Uterus (tissue), 4 donors: ENCODE results near the gene MAP3K4. TPM values are rescaled to one million over a fixed set of nuclear protein-coding genes. Genes with fewer than 3 reads are reported as not detected.

Experiments
- DNase-seq, 2 donors: peaks; one replicate each; pipeline ENCODE4 v3.0.0-alpha.2; 2019 to 2020
- H3K27ac ChIP-seq, 2 donors: fragments of 200-600 bp; sonication (generic); 1 replicate in 1 of 2; 2 replicates in 1 of 2; pipeline ENCODE4 v1.5.1; 2016 to 2018
- H3K27me3 ChIP-seq, 2 donors: fragments of 200-600 bp; sonication (generic); one replicate each; pipeline ENCODE4 v1.5.1; 2018 to 2019; ENCODE audit warnings: control low read depth in 1 of 2
- H3K36me3 ChIP-seq, 2 donors: fragments of 200-600 bp; sonication (generic); one replicate each; pipeline ENCODE4 v1.5.1; 2019; ENCODE audit warnings: control low read depth in 1 of 2
- H3K4me1 ChIP-seq, 2 donors: fragments of 200-600 bp; sonication (generic); one replicate each; pipeline ENCODE4 v1.5.1; 2018 to 2019; ENCODE audit warnings: control low read depth in 1 of 2
- H3K4me3 ChIP-seq, 2 donors: fragments of 200-600 bp; sonication (generic); 1 replicate in 1 of 2; 2 replicates in 1 of 2; pipeline ENCODE4 v1.5.1; 2018 to 2019; ENCODE audit warnings: mild to moderate bottlenecking in 1 of 2
- H3K9me3 ChIP-seq, 2 donors: fragments of 200-600 bp; sonication (generic); one replicate each; pipeline ENCODE4 v1.5.1; 2019; ENCODE audit warnings: control low read depth in 1 of 2
- CTCF ChIP-seq, 4 experiments: fragments of 200-600 bp in 2 of 4; fragments of 450-650 bp in 2 of 4; sonication (generic) in 2 of 4; IDR thresholded peaks; one replicate each; pipeline ENCODE4 v1.5.1; 2016 to 2019; ENCODE audit warnings: antibody characterized with exemption in 4 of 4, mild to moderate bottlenecking in 2 of 4, moderate library complexity in 1 of 4
- POLR2A ChIP-seq, 2 donors: fragments of 450-650 bp; IDR thresholded peaks; one replicate each; pipeline ENCODE4 v1.6.1; 2016; ENCODE audit warnings: antibody characterized with exemption in 2 of 2, mild to moderate bottlenecking in 1 of 2, moderate library complexity in 1 of 2
- intact Hi-C: fragments of 100-400 bp; cut with DNase I; formaldehyde crosslinking; loops from one replicate; pipeline ENCODE4 v1.15.1; 2023; ENCODE audit warnings: low total_unique reads
- total RNA-seq, 4 donors: library from RNA; depleted of rRNA in 3 of 4; stranded (reverse); fragments of >200 nt in 3 of 4; gene quantifications; one replicate each; pipeline versions ENCODE4 v1.1.0 to v1.2.4, GENCODE V29; 2014 to 2023
- donor health status: DM: yes; HTN: yes; CAD: no.

MAP3K4 gene
- total RNA-seq, 4 donors from 2014 or later: 24.1 to 82.9 (median 46.6) TPM

- Histone ChIP-seq H3K36me3 (no peaks in the 10 kb centered on the region), H3K27ac (no peak overlapping the region), H3K4me1 (no peaks in the 10 kb centered on the region), H3K27me3 (no peaks in the 10 kb centered on the region), H3K9me3 (no peaks in the 10 kb centered on the region), H3K4me3 (no peak overlapping the region)
- no peak for DNase-seq
- intact Hi-C loops: no loop called here
- TF ChIP-seq POLR2A (IDR thresholded peaks at IDR 0.05) (no peak), CTCF (IDR thresholded peaks at IDR 0.05) (no peak)
Observed at GRCh38 chr6:161017766-161018564, 26.4 kb downstream of the MAP3K4 start.

- intact Hi-C loops: no loop called here
- Histone ChIP-seq H3K27me3 (no peaks in the 10 kb centered on the region), H3K9me3 (no peaks in the 10 kb centered on the region), H3K4me3 (no peak overlapping the region), H3K36me3 (no peaks in the 10 kb centered on the region), H3K4me1 (no peaks in the 10 kb centered on the region), H3K27ac (no peak overlapping the region)
- no peak for DNase-seq
- TF ChIP-seq CTCF (IDR thresholded peaks at IDR 0.05) (no peak), POLR2A (IDR thresholded peaks at IDR 0.05) (no peak)
Observed at GRCh38 chr6:161019324-161019839, 27.8 kb downstream of the MAP3K4 start.

- H3K4me1 ChIP-seq: peaks cover 0 to 6% of the 10 kb centered on the region in 2 donors
- no peaks in the 10 kb centered on the region for H3K27me3 ChIP-seq
- H3K9me3 ChIP-seq: no peaks in the 10 kb centered on the region
- H3K36me3 ChIP-seq: no peaks in the 10 kb centered on the region
- TF ChIP-seq CTCF (IDR thresholded peaks at IDR 0.05) (no peak), POLR2A (IDR thresholded peaks at IDR 0.05) (no peak)
- intact Hi-C loops: no loop called here
- H3K4me3 ChIP-seq: no peak overlapping the region
- no peak for DNase-seq
- no peak overlapping the region for H3K27ac ChIP-seq
Observed at GRCh38 chr6:161021543-161021942, 30.0 kb downstream of the MAP3K4 start.

- TF ChIP-seq CTCF (IDR thresholded peaks at IDR 0.05): no peak
- no peak for TF ChIP-seq POLR2A (IDR thresholded peaks at IDR 0.05)
- Histone ChIP-seq H3K4me3 (no peak overlapping the region), H3K27ac (no peak overlapping the region), H3K36me3 (no peaks in the 10 kb centered on the region), H3K9me3 (no peaks in the 10 kb centered on the region), H3K4me1 (peaks cover 0 to 6% of the 10 kb centered on the region in 2 donors), H3K27me3 (no peaks in the 10 kb centered on the region)
- intact Hi-C loops: no loop called here
- DNase-seq: no peak
Observed at GRCh38 chr6:161021998-161022743, 30.6 kb downstream of the MAP3K4 start.

GRCh38 chr6:161023316-161023715 is 31.7 kb downstream of the MAP3K4 start:
- intact Hi-C loops: no loop called here
- no peak overlapping the region for H3K27ac ChIP-seq
- no peaks in the 10 kb centered on the region for H3K36me3 ChIP-seq
- H3K9me3 ChIP-seq: no peaks in the 10 kb centered on the region
- no peaks in the 10 kb centered on the region for H3K27me3 ChIP-seq
- peaks cover 0 to 6% of the 10 kb centered on the region in 2 donors for H3K4me1 ChIP-seq
- no peak for TF ChIP-seq CTCF (IDR thresholded peaks at IDR 0.05)
- no peak for TF ChIP-seq POLR2A (IDR thresholded peaks at IDR 0.05)
- no peak for DNase-seq
- no peak overlapping the region for H3K4me3 ChIP-seq
